Stimulated activated CD8-positive, alpha-beta memory T cell treated with anti-CD3 and anti-CD28 coated beads, Interleukin-4, amount 100 ng/mL, for 48 hours (primary cell): ENCODE measurements around the gene TAX1BP1.

Experiments
- DNase-seq: peaks from one replicate; pipeline ENCODE4 v3.0.0-alpha.2; 2020

TAX1BP1 gene

GRCh38 chr7:27782849-27783248, 42.9 kb downstream of the TAX1BP1 start:
- no peak for DNase-seq

- no peak for DNase-seq
Measured at GRCh38 chr7:27784399-27785053, 44.6 kb downstream of the TAX1BP1 start.

- DNase-seq: no peak
Measured at GRCh38 chr7:27788437-27788836, 48.5 kb downstream of the TAX1BP1 start.

GRCh38 chr7:27793780-27794179, 53.8 kb downstream of the TAX1BP1 start:
- no peak for DNase-seq

- DNase-seq: no peak
Measured at GRCh38 chr7:27795977-27796376, 56.0 kb downstream of the TAX1BP1 start.

GRCh38 chr7:27799212-27799611, 59.2 kb downstream of the TAX1BP1 start:
- DNase-seq: no peak

- DNase-seq: no peak
Measured at GRCh38 chr7:27802999-27803398, 63.0 kb downstream of the TAX1BP1 start.

- no peak for DNase-seq
Measured at GRCh38 chr7:27804139-27804538, 64.2 kb downstream of the TAX1BP1 start.

- no peak for DNase-seq
Measured at GRCh38 chr7:27808626-27809025, 68.7 kb downstream of the TAX1BP1 start.

- no peak for DNase-seq
Measured at GRCh38 chr7:27810186-27810585, 70.2 kb downstream of the TAX1BP1 start.

GRCh38 chr7:27812706-27813105, 72.7 kb downstream of the TAX1BP1 start:
- DNase-seq: no peak

- no peak for DNase-seq
Measured at GRCh38 chr7:27822245-27822644, 82.3 kb downstream of the TAX1BP1 start.

GRCh38 chr7:27825891-27826290, 85.9 kb downstream of the TAX1BP1 start:
- DNase-seq: no peak

GRCh38 chr7:27826357-27826756, 86.4 kb downstream of the TAX1BP1 start:
- DNase-seq: no peak

- DNase-seq: no peak
Measured at GRCh38 chr7:27834179-27834921, 94.4 kb downstream of the TAX1BP1 start.

- DNase-seq: no peak
Measured at GRCh38 chr7:27835376-27835775, 95.4 kb downstream of the TAX1BP1 start.

GRCh38 chr7:27836536-27836935, 96.6 kb downstream of the TAX1BP1 start:
- DNase-seq: no peak

- no peak for DNase-seq
Measured at GRCh38 chr7:27839099-27839498, 99.1 kb downstream of the TAX1BP1 start.

- peak; percentile 42 for DNase-seq
Measured at GRCh38 chr7:27840313-27840712, 100.4 kb downstream of the TAX1BP1 start.

- DNase-seq: no peak
Measured at GRCh38 chr7:27840760-27841364, 100.9 kb downstream of the TAX1BP1 start.

GRCh38 chr7:27842094-27842692, 102.2 kb downstream of the TAX1BP1 start:
- no peak for DNase-seq

- no peak for DNase-seq
Measured at GRCh38 chr7:27842851-27843250, 102.9 kb downstream of the TAX1BP1 start.

GRCh38 chr7:27843584-27844305, 103.8 kb downstream of the TAX1BP1 start:
- DNase-seq: no peak
